Panc1 (cell line): ENCODE data around the gene MGRN1. TPM values are rescaled to one million over a fixed set of nuclear protein-coding genes. Genes with fewer than 3 reads are reported as not detected.

Experiments used
- ATAC-seq: fragments of 200-7000 bp; cut with Tn5 transposase; 2 replicates; pipeline ENCODE4 v1.9.1; 2020; ENCODE audit warnings: mild to moderate bottlenecking, moderate library complexity
- BruUV-seq: library from RNA; stranded (reverse); fragments of 400-500 nt; replicated peaks from 2 replicates; lab custom pipeline; 2021; lab: Mats Ljungman, UMichigan
- CTCF ChIA-PET: fragments of 300-600 bp; sonication (Branson Sonifier 250); formaldehyde crosslinking; loops from one replicate; lab custom pipeline; 2022; ENCODE audit warnings: antibody characterized with exemption; lab: Charles Lee
- POLR2A ChIA-PET: fragments of 300-600 bp; sonication (Branson Sonifier 250); formaldehyde crosslinking; loops from one replicate; lab custom pipeline; 2022; ENCODE audit warnings: antibody characterized with exemption; lab: Charles Lee
- DNase-seq: peaks from one replicate; pipeline ENCODE4 v3.0.0-alpha.2; 2010; ENCODE audit warnings: low read depth, low spot score
- H3K27ac ChIP-seq: 2 replicates; pipeline ENCODE4 v1.5.1; 2011; ENCODE audit warnings: mild to moderate bottlenecking, low read length, inconsistent platforms
- H3K27me3 ChIP-seq: fragments of 200-500 bp; sonication (Bioruptor generic); 2 replicates; pipeline ENCODE4 v1.6.0; 2014; ENCODE audit warnings: low read length, inconsistent platforms; ENCODE audit not compliant: control insufficient read depth, insufficient read depth
- H3K36me3 ChIP-seq: fragments of 200-500 bp; sonication (Bioruptor generic); 2 replicates; pipeline ENCODE4 v1.5.1; 2014; ENCODE audit warnings: inconsistent platforms, mild to moderate bottlenecking, low read length, moderate library complexity; ENCODE audit not compliant: control insufficient read depth, insufficient read depth
- H3K4me1 ChIP-seq: 2 replicates; pipeline ENCODE4 v1.5.1; 2011; ENCODE audit warnings: inconsistent platforms, mild to moderate bottlenecking, low read length, moderate library complexity; ENCODE audit not compliant: control insufficient read depth, insufficient read depth
- H3K4me3 ChIP-seq, 2 experiments: 2 replicates each; pipeline ENCODE4 v1.5.1; 2011 to 2012; ENCODE audit warnings: low read depth in 2 of 2, low read length in 2 of 2, mild to moderate bottlenecking in 2 of 2, inconsistent platforms in 1 of 2, moderate library complexity in 1 of 2
- H3K9me3 ChIP-seq: fragments of 200-500 bp; sonication (Bioruptor generic); 2 replicates; pipeline ENCODE4 v1.5.1; 2014; ENCODE audit warnings: low read depth, mild to moderate bottlenecking, inconsistent platforms, low read length, moderate library complexity; ENCODE audit not compliant: control insufficient read depth, insufficient read depth
- POLR2AphosphoS5 ChIP-seq: IDR thresholded peaks from 2 replicates; pipeline ENCODE4 v1.6.1; 2012; ENCODE audit warnings: mild to moderate bottlenecking, low read depth, low read length, moderate library complexity
- SIN3A ChIP-seq: IDR thresholded peaks from 2 replicates; pipeline ENCODE4 v1.6.1; 2012; ENCODE audit warnings: low read depth, mild to moderate bottlenecking, low read length, moderate library complexity, borderline replicate concordance; ENCODE audit not compliant: insufficient read depth
- TCF7L2 ChIP-seq: IDR thresholded peaks from 2 replicates; pipeline ENCODE4 v1.6.1; 2011; ENCODE audit warnings: mild to moderate bottlenecking, low read depth, low read length, inconsistent platforms
- in situ Hi-C: cut with HindIII; loops from 2 replicates; pipeline ENCODE4 v1.10.0; 2016; ENCODE audit warnings: low sequenced_read_pairs, low pct_unique_long_range_greater_than_20kb
- intact Hi-C: fragments of 100-400 bp; cut with micrococcal nuclease; formaldehyde crosslinking; loops from one replicate; pipeline ENCODE4 v1.10.0; 2022; ENCODE audit not compliant: unreplicated experiment
- total RNA-seq: library from RNA; stranded (reverse); gene quantifications from one replicate; pipeline ENCODE4 v1.2.1, GENCODE V29; 2021; ENCODE audit not compliant: unreplicated experiment
- TF ChIP-seq, protein P1 (sequence below), 2 experiments: IDR thresholded peaks; 2 replicates each; pipeline ENCODE4 v1.6.1; 2011 to 2012; ENCODE audit warnings: low read depth in 2 of 2, control low read depth in 1 of 2, low read length in 1 of 2, mild to moderate bottlenecking in 1 of 2, moderate library complexity in 1 of 2; ENCODE audit not compliant: insufficient read depth in 1 of 2
- TF ChIP-seq, protein P2 (sequence below): fragments of 450-650 bp; IDR thresholded peaks from 2 replicates; pipeline ENCODE4 v1.5.1; 2017; ENCODE audit warnings: mild to moderate bottlenecking

Gene MGRN1
- total RNA-seq, 1 experiment from 2014 or later = 59.7 TPM

DNA sequence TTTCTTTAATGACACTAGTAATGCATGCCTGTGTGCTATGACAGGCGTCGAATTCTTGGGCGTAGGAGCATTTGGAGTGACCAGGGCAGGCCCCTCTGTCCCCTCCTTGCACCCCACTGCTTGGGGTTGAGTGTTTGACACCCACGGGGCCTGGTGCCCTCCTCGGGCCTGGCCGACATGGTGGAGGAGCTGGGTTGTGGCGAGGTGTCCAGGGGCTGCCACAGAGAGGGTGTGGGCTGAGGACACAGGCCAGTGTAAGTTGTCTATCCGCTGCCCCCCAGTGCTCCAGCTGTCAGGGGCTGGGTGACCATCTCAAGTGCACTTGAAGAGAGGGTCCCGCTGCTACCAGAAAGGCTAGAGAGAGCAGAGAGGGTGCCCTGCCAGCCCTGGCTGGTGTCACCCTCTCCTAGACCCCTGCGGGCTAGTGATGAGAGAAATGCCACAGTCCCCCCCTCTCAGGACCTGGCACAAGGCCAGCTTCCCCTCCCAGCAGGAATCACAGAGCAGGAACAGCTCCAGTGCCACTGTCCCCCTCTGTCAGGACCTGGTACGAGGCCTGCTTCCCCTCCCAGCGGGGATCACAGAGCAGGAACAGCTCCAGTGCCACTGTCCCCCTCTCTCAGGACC, 30.5 kb downstream of the MGRN1 start:
- POLR2A ChIA-PET = no interaction called here
- Histone ChIP-seq H3K27ac (no peak overlapping the region), H3K36me3 (no peaks in the 10 kb centered on the region; the same call in 1 of the 2 replicates), H3K27me3 (no peaks in the 10 kb centered on the region), H3K4me1 (no peaks in the 10 kb centered on the region), H3K9me3 (no peaks in the 10 kb centered on the region), H3K4me3 (no peak overlapping the region)
- no TSS peak for BruUV-seq
- in situ Hi-C loops (no loop called here), intact Hi-C loops (no loop called here)
- TF ChIP-seq, protein P1, sequence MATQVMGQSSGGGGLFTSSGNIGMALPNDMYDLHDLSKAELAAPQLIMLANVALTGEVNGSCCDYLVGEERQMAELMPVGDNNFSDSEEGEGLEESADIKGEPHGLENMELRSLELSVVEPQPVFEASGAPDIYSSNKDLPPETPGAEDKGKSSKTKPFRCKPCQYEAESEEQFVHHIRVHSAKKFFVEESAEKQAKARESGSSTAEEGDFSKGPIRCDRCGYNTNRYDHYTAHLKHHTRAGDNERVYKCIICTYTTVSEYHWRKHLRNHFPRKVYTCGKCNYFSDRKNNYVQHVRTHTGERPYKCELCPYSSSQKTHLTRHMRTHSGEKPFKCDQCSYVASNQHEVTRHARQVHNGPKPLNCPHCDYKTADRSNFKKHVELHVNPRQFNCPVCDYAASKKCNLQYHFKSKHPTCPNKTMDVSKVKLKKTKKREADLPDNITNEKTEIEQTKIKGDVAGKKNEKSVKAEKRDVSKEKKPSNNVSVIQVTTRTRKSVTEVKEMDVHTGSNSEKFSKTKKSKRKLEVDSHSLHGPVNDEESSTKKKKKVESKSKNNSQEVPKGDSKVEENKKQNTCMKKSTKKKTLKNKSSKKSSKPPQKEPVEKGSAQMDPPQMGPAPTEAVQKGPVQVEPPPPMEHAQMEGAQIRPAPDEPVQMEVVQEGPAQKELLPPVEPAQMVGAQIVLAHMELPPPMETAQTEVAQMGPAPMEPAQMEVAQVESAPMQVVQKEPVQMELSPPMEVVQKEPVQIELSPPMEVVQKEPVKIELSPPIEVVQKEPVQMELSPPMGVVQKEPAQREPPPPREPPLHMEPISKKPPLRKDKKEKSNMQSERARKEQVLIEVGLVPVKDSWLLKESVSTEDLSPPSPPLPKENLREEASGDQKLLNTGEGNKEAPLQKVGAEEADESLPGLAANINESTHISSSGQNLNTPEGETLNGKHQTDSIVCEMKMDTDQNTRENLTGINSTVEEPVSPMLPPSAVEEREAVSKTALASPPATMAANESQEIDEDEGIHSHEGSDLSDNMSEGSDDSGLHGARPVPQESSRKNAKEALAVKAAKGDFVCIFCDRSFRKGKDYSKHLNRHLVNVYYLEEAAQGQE (IDR thresholded peaks at IDR 0.05; ENCODE audit: insufficient read depth in 1 of 2, low read depth in 2 of 2, low read length in 1 of 2) = no peak
- TF ChIP-seq POLR2AphosphoS5 (no peak), TCF7L2 (no peak), SIN3A (no peak)
- TF ChIP-seq, protein P2, sequence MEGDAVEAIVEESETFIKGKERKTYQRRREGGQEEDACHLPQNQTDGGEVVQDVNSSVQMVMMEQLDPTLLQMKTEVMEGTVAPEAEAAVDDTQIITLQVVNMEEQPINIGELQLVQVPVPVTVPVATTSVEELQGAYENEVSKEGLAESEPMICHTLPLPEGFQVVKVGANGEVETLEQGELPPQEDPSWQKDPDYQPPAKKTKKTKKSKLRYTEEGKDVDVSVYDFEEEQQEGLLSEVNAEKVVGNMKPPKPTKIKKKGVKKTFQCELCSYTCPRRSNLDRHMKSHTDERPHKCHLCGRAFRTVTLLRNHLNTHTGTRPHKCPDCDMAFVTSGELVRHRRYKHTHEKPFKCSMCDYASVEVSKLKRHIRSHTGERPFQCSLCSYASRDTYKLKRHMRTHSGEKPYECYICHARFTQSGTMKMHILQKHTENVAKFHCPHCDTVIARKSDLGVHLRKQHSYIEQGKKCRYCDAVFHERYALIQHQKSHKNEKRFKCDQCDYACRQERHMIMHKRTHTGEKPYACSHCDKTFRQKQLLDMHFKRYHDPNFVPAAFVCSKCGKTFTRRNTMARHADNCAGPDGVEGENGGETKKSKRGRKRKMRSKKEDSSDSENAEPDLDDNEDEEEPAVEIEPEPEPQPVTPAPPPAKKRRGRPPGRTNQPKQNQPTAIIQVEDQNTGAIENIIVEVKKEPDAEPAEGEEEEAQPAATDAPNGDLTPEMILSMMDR = no peak
- no peak for DNase-seq
- ATAC-seq = no peak
- CTCF ChIA-PET = no interaction called here

DNA sequence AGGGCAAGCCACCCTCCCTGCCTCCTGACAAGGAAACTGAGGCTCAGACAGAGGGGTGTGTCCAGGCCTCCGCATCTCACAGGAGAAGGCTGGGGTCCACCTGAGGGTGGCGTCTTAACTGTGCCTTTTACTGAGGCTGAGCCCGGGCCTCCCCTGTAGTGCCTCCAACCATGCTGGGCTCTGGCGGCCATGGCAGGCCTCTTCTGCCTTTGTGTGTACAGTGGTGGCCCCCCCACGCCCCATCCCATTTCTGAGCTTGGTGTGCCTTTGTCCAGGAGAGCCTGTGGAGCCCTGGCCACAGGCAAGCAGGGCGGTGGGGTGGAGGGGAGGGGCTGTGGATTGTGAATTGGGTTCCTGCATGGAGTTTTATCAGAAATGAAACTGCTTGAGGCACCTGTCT, 31.2 kb downstream of the MGRN1 start:
- in situ Hi-C loops = no loop called here
- BruUV-seq = no TSS peak
- intact Hi-C loops = no loop called here
- H3K27ac ChIP-seq = no peak overlapping the region
- ATAC-seq = no peak
- TF ChIP-seq TCF7L2 = no peak
- no peak for TF ChIP-seq POLR2AphosphoS5
- no peak for TF ChIP-seq SIN3A
- TF ChIP-seq, protein P2 = no peak
- TF ChIP-seq, protein P1 (IDR thresholded peaks at IDR 0.05; ENCODE audit: insufficient read depth in 1 of 2, low read depth in 2 of 2, low read length in 1 of 2) = no peak
- H3K27me3 ChIP-seq = no peaks in the 10 kb centered on the region
- DNase-seq = no peak
- ChIA-PET CTCF (no interaction called here), POLR2A (no interaction called here)
- no peak overlapping the region for H3K4me3 ChIP-seq
- no peaks in the 10 kb centered on the region for H3K4me1 ChIP-seq
- no peaks in the 10 kb centered on the region for H3K9me3 ChIP-seq
- no peaks in the 10 kb centered on the region; the same call in 1 of the 2 replicates for H3K36me3 ChIP-seq
